Measurements from ENCODE around the gene BRPF1.

Gene BRPF1

GRCh38 chr3:9762871-9763270, 31.3 kb downstream of the BRPF1 start:
- Histone ChIP-seq H4K20me1 (ENCODE audit: insufficient read depth, low read length, poor library complexity, severe bottlenecking) (no peaks in the 10 kb centered on the region), H3K4me2 (ENCODE audit: low read depth, low read length, poor library complexity, severe bottlenecking) (no peak overlapping the region), H3K27me3 (ENCODE audit: insufficient read depth, low read length, poor library complexity, severe bottlenecking) (no peaks in the 10 kb centered on the region), H3F3A (ENCODE audit: low read depth) (no peaks in the 10 kb centered on the region), H3K9ac (ENCODE audit: low read depth, low read length, poor library complexity, severe bottlenecking) (no peak overlapping the region), H3K36me3 (ENCODE audit: insufficient read depth, low read length) (peaks cover 5% of the 10 kb centered on the region; the same call in 1 of the 2 replicates), H2AFZ (ENCODE audit: low read length) (no peak overlapping the region), H3K4me3 (ENCODE audit: low read length, poor library complexity, severe bottlenecking) (no peak overlapping the region), H3K9me2 (replicated peaks; ENCODE audit: low read depth, low read length) (no peaks in the 10 kb centered on the region), H3K9me3 (ENCODE audit: insufficient read depth, low read depth, low read length) (no peaks in the 10 kb centered on the region), H3K79me2 (ENCODE audit: insufficient read depth, low read length) (no peaks in the 10 kb centered on the region), H3K4me1 (ENCODE audit: insufficient read depth, low read length, poor library complexity, severe bottlenecking) (peaks cover 9% of the 10 kb centered on the region)
- TF ChIP-seq EZH2phosphoT487 (IDR thresholded peaks at IDR 0.05; ENCODE audit: borderline replicate concordance) = no peak
- TF ChIP-seq, protein P1, sequence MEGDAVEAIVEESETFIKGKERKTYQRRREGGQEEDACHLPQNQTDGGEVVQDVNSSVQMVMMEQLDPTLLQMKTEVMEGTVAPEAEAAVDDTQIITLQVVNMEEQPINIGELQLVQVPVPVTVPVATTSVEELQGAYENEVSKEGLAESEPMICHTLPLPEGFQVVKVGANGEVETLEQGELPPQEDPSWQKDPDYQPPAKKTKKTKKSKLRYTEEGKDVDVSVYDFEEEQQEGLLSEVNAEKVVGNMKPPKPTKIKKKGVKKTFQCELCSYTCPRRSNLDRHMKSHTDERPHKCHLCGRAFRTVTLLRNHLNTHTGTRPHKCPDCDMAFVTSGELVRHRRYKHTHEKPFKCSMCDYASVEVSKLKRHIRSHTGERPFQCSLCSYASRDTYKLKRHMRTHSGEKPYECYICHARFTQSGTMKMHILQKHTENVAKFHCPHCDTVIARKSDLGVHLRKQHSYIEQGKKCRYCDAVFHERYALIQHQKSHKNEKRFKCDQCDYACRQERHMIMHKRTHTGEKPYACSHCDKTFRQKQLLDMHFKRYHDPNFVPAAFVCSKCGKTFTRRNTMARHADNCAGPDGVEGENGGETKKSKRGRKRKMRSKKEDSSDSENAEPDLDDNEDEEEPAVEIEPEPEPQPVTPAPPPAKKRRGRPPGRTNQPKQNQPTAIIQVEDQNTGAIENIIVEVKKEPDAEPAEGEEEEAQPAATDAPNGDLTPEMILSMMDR (conservative IDR thresholded peaks at IDR 0.05; ENCODE audit: low read length) = no peak

- no peaks in the 10 kb centered on the region for H3K9me3 ChIP-seq (ENCODE audit: insufficient read depth, low read depth, low read length)
- H3K79me2 ChIP-seq (ENCODE audit: insufficient read depth, low read length) = no peaks in the 10 kb centered on the region
- TF ChIP-seq EZH2phosphoT487 (IDR thresholded peaks at IDR 0.05; ENCODE audit: borderline replicate concordance) = no peak
- TF ChIP-seq, protein P1 (conservative IDR thresholded peaks at IDR 0.05; ENCODE audit: low read length) = no peak
- no peaks in the 10 kb centered on the region for H3K27me3 ChIP-seq (ENCODE audit: insufficient read depth, low read length, poor library complexity, severe bottlenecking)
- no peaks in the 10 kb centered on the region for H3K36me3 ChIP-seq (ENCODE audit: insufficient read depth, low read length)
- peaks cover 10% of the 10 kb centered on the region for H3K4me1 ChIP-seq (ENCODE audit: insufficient read depth, low read length, poor library complexity, severe bottlenecking)
- H3K9ac ChIP-seq (ENCODE audit: low read depth, low read length, poor library complexity, severe bottlenecking) = no peak overlapping the region
- no peaks in the 10 kb centered on the region for H3F3A ChIP-seq (ENCODE audit: low read depth)
- H3K9me2 ChIP-seq (replicated peaks; ENCODE audit: low read depth, low read length) = no peaks in the 10 kb centered on the region
- no peak overlapping the region for H3K4me2 ChIP-seq (ENCODE audit: low read depth, low read length, poor library complexity, severe bottlenecking)
- H3K4me3 ChIP-seq (ENCODE audit: low read length, poor library complexity, severe bottlenecking) = no peak overlapping the region
- H2AFZ ChIP-seq (ENCODE audit: low read length) = no peak overlapping the region
- no peaks in the 10 kb centered on the region for H4K20me1 ChIP-seq (ENCODE audit: insufficient read depth, low read length, poor library complexity, severe bottlenecking)
Observed at GRCh38 chr3:9765865-9766264, 34.3 kb downstream of the BRPF1 start.

- H4K20me1 ChIP-seq (ENCODE audit: insufficient read depth, low read length, poor library complexity, severe bottlenecking) = no peaks in the 10 kb centered on the region
- H3F3A ChIP-seq (ENCODE audit: low read depth) = no peaks in the 10 kb centered on the region
- H3K9ac ChIP-seq (ENCODE audit: low read depth, low read length, poor library complexity, severe bottlenecking) = no peak overlapping the region
- peaks cover 10% of the 10 kb centered on the region for H3K4me1 ChIP-seq (ENCODE audit: insufficient read depth, low read length, poor library complexity, severe bottlenecking)
- TF ChIP-seq, protein P1 (conservative IDR thresholded peaks at IDR 0.05; ENCODE audit: low read length) = no peak
- TF ChIP-seq EZH2phosphoT487 (IDR thresholded peaks at IDR 0.05; ENCODE audit: borderline replicate concordance) = no peak
- no peaks in the 10 kb centered on the region for H3K36me3 ChIP-seq (ENCODE audit: insufficient read depth, low read length)
- H3K9me3 ChIP-seq (ENCODE audit: insufficient read depth, low read depth, low read length) = no peaks in the 10 kb centered on the region
- no peak overlapping the region for H2AFZ ChIP-seq (ENCODE audit: low read length)
- H3K27me3 ChIP-seq (ENCODE audit: insufficient read depth, low read length, poor library complexity, severe bottlenecking) = no peaks in the 10 kb centered on the region
- no peaks in the 10 kb centered on the region for H3K79me2 ChIP-seq (ENCODE audit: insufficient read depth, low read length)
- no peaks in the 10 kb centered on the region for H3K9me2 ChIP-seq (replicated peaks; ENCODE audit: low read depth, low read length)
- H3K4me2 ChIP-seq (ENCODE audit: low read depth, low read length, poor library complexity, severe bottlenecking) = no peak overlapping the region
- no peak overlapping the region for H3K4me3 ChIP-seq (ENCODE audit: low read length, poor library complexity, severe bottlenecking)
Observed at GRCh38 chr3:9767418-9767817, 35.9 kb downstream of the BRPF1 start.

Data from Loucy (cell line).